Keratinocyte (primary cell): ENCODE measurements around the gene SLC22A3.

ENCODE experiments used
- CTCF ChIP-seq, 3 experiments: IDR thresholded peaks in 1 of 3; conservative IDR thresholded peaks in 1 of 3; optimal IDR thresholded peaks in 1 of 3; 2 replicates in 2 of 3; 3 replicates in 1 of 3; pipeline versions ENCODE3 to v1.5.1; 2011; ENCODE audit warnings: low read length in 3 of 3, mild to moderate bottlenecking in 3 of 3, moderate library complexity in 2 of 3, control low read depth in 1 of 3, inconsistent platforms in 1 of 3; ENCODE audit not compliant: insufficient read depth in 2 of 3; ENCODE audit errors: extremely low read depth in 1 of 3
- EZH2 ChIP-seq: IDR thresholded peaks from one replicate; pipeline ENCODE4 v1.6.1; 2012; ENCODE audit warnings: inconsistent platforms, mild to moderate bottlenecking, low read length, moderate library complexity

DNA sequence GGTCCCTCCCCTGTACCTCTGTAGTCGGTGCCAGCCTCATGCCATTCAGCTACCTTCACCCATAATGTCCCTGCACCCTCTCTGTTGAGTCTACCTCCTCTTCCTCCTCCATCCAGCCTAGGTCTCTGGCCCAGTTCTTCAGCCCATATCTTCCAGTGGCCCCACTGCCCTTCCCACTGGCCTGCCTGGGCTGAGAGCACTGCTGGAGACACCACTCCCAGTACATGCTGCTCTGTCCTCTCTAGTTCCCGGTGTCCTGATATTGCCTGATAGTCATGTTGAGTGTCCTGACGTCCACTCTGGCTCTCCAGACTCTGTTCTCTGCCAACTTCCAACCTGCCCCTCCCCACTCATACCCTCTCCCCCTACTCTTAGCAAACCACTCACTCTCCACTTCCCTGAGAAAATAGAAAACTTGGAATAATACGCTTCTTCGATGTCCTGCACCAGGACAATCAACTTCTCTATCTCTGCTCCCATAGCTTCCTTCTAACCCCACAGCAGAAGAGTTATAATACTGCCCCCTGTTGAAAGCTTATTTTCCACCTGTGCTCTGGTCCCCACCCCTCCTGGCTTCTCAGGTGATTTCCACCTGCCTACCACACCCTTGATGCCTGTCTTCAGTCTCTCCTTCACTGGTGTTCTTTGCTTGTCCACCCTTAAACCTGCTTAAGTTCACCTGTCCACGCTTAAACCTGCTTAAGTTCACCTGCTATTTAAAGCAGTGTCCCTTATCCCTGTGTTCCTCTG is 19.8 kb downstream of the SLC22A3 start:
- TF ChIP-seq CTCF (optimal IDR thresholded peaks at IDR 0.05 in 1 of 3, IDR thresholded peaks at IDR 0.05 in 1 of 3, conservative IDR thresholded peaks at IDR 0.05 in 1 of 3; ENCODE audit: extremely low read depth in 1 of 3, insufficient read depth in 2 of 3, low read length in 3 of 3) (no peak), EZH2 (no peak)
